GM04504 (cell line): Measurements from ENCODE around the gene LGI2.
A peak's percentile ranks its signal among the peaks of the same experiment; 100 is the strongest.

ENCODE experiments used
- DNase-seq: peaks from one replicate; pipeline ENCODE4 v3.0.0-alpha.2; 2012; ENCODE audit warnings: low read depth

The LGI2 gene

GRCh38 chr4:24993551-24994080 lies 37.1 kb downstream of the LGI2 start:
- no peak for DNase-seq

- DNase-seq, result no peak
Measured at GRCh38 chr4:24992968-24993367, 37.8 kb downstream of the LGI2 start.

- peak; percentile 48 for DNase-seq
Measured at GRCh38 chr4:24991015-24991414, 39.7 kb downstream of the LGI2 start.

GRCh38 chr4:24989327-24989726 lies 41.4 kb downstream of the LGI2 start:
- DNase-seq, result no peak

DNA sequence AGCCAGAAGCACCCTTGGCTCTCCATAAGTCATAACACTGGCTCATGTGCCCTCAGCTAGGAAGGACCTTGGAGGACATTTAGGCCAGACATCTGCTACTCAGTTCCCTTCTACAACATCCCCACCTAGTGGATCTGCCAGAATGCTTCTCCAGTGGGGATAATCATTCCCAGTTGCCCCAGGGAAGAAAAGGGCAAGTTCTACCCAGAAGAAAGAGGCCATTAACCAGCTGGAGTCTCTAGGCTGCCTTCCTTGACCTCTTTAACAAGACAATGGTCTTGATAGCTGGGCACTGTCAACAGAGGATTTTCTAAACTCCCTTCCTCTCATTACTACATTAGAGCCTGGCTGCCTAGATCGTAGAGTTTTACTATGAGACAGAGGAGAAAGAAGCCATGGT lies 42.0 kb downstream of the LGI2 start:
- DNase-seq, result peak; percentile 38

GRCh38 chr4:24984602-24985532 lies 45.9 kb downstream of the LGI2 start:
- no peak for DNase-seq

DNA sequence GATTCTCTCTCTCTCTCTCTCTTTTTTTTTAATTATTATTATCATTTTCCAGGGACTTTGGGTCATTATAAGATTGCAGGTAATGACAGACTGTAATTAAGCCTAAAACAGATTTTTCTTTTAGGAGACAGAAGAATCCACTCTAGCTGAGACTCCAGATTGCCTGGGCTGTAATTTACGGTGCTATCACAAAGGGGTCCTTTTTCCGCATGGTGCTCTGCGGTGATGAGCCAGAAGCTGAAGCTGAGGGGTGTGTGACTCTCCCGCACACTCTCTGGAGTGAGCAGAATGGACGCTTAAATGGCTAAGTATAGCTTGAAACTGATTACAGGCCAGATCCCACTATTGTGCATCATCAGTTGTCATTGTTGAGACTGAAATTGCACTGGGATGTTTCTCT lies 50.0 kb downstream of the LGI2 start:
- no peak for DNase-seq

GRCh38 chr4:24980064-24980690 lies 50.6 kb downstream of the LGI2 start:
- DNase-seq, result peak; percentile 42

DNA sequence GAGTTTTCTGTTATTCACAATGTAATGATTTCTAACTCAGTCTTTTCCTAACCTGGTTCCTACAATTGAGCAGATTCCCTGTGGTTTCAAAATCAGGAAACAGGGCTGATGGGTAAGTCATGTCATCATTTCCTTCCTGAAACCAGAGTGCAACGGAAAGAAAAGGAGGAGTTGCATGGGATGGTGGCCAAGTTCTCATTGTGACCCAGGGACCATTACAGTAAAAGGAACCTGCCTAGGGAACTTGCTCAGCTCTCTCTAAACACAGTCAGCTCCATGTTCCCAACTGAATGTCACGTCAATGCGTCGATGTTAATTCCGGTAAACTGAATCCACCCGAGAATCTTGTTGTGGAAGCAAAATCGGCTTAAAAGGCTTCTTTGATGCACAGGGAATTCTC lies 51.2 kb downstream of the LGI2 start:
- DNase-seq, result no peak

DNA sequence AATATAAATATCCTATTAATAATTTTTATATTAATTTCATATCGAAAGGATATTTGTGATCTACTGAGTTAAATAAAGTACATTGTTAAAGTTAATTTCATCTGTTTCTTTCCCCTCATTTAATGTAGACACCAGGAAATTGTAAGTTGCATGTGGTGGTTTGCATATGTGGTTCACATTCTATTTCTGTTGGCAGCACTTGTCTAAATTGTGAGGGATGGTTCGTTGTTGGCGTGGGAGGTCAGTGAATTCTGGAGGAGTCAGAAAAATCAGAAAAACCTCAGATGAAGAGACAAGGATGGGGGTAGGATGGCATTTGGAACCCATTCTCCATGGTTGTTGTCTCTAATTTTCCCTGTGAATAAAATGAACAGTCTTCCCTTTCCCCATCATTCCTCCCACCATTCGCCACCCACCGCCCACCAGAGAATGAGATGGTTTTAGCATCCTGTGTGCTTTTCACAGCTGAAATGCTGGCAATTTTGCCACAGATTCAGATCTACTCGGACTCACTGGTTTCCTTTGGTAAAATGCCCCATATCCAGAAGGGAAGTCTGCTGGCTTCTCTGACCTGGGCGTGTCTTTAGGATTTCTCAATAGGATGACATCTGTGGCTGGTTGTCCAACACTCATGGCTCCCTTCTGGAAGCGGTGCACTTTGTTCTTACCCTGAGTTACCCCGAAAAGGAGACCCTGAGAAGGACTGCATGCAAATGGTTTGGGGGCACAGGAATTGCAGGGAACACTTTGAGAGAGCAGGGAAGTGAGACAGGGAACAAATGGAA lies 52.3 kb downstream of the LGI2 start:
- DNase-seq, result no peak

DNA sequence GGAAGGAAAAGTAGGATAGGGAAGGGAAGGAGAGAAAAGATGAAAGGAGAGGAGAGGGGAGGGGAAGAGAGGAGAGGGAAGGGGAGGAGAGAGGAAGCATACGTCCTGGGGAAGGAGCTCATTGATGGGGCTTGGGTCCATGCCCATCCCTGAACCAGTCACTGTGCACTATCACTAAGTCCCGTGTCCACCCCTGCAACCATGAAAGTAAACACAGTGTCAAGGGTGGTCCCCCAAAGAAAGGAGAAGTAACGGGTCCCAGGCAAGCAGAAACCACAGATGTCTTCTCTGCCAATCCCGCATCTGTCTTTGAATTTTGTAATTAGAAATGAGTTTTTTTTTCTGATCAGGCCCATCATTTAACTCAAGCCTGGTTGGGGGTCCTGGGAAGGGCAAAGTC lies 55.2 kb downstream of the LGI2 start:
- no peak for DNase-seq

GRCh38 chr4:24973747-24974601 lies 56.8 kb downstream of the LGI2 start:
- DNase-seq, result no peak

- DNase-seq, result peak; percentile 17
Measured at GRCh38 chr4:24973404-24973746, 57.4 kb downstream of the LGI2 start.

GRCh38 chr4:24971192-24971591 lies 59.6 kb downstream of the LGI2 start:
- DNase-seq, result no peak

- DNase-seq, result no peak
Measured at GRCh38 chr4:24970635-24971034, 60.1 kb downstream of the LGI2 start.

- DNase-seq, result no peak
Measured at GRCh38 chr4:24970191-24970590, 60.6 kb downstream of the LGI2 start.

DNA sequence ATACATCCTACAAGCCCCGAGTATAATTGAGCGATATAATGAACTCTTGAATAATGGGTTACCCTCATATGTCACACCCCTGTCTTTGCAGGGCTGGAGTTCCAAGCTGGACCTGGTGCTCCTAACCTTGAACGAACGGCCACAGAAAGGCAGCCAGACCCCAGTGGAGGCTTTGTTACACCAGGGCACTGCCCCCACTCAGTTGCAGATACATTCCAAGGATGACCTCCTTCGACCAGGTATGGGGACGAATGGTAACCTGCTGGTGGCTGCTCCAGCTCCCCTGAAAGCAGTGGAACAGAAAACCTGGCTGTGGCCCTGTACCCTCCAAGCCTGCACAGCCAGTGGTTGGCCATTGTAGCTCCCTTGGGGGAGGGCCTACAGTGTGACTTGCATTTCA lies 61.3 kb downstream of the LGI2 start:
- DNase-seq, result no peak

DNA sequence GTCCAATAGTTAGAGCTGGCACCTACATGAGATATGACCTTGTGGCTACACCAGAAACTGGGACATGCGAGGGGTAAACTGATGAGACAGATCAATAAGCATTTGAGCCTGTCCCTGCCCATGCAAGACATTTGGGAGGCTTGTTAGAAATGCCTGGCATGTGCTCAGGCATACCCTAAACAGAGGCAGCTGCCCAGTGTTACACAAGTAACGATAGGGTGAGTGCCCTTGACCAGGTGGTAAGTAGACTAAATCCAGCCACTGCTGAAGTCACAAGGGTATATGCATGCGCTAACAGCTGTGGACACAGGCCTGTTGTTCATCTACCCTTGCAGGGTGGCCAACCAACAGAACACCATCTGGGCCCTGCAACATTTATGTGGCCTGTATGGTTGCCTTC lies 61.8 kb downstream of the LGI2 start:
- DNase-seq, result no peak

GRCh38 chr4:24968278-24968677 lies 62.5 kb downstream of the LGI2 start:
- DNase-seq, result no peak

DNA sequence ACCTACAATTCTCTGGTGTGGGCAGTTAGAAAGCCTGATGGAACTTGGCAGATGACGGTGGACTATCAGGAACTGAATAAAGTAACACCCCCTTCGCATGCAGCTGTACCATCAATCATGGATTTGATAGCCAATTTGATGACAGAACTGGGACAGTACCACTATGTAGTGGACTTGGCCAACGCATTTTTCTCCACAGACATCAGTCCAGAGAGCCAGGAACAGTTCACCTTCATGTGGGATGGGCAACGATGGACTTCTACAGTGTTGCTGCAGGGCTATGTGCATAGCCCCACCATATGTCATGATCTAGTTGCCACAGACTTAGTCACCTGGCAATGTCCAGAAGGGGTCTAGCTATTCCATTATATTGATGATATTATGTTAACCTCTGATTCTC lies 63.4 kb downstream of the LGI2 start:
- DNase-seq, result no peak

DNA sequence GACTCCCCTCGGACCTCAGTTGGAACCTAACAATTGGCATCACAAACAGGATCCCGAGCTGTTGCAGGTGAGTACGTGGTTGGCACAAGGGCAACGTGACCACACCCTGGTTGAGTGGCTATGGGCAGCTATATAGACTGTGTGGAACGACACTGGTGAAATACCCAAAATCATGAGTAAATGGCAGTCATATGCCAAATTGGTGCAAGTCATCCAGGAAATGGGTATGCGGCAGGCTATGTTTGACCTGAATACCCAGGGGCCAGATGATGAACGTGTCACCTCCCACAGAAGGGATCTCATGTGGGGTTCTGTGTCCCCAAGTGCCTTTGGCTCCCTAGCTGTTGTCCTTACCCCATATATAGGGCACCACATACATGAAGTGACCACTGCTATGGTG lies 64.7 kb downstream of the LGI2 start:
- DNase-seq, result no peak

DNA sequence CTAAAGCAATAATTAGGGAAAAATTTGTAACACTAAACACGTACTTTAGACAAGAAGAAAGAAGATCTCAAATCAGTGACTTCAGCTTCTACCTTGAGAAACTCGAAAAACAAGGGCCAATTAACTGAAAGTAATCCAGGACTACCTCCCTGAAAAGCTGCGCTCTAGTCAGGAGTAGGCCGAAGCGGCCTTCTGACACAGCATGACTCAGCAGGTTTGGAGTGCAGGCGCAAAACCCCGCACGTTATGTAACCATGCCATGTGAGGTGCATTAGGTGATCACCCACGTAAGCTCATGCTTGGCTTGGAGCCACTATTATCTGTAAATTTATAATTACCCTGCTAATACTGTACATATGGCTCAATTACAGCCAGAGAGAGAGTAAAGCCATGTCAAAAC lies 65.1 kb downstream of the LGI2 start:
- no peak for DNase-seq
